ENCODE measurements around the gene TMEM260. TPM values are rescaled to one million over a fixed set of nuclear protein-coding genes. Genes with fewer than 3 reads are reported as not detected.

TMEM260 gene
- total and polyA plus RNA-seq, 2 donors (not counting 3 experiments of a cell fraction or from before 2014, with no cell fraction given), result 9.1 to 16.2 TPM

DNA sequence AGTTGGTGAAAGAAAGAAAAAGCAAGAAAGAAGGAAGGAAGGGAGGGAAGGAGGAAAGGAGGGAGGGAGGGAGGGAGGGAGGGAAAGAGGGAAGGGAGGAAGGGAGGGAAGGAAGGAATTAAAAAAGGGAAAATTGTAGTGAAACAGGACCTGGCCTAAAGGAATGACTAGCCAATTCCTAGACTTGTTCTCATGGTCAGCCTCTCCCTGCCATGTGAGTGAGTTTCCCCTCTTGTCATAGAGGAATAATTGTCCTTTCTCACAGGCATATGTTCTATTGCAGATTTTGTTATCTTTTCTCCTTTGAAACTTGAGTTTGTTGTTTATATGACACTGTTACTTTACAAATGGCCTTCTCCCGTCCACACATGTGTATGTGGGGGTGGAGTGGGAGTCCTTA is 81.9 kb downstream of the TMEM260 start:
- H3K4me2 ChIP-seq (ENCODE audit: insufficient read depth, low read length), result no peak overlapping the region
- H3K9ac ChIP-seq (replicated peaks; ENCODE audit: extremely low read depth, insufficient read depth, low read length), result no peak overlapping the region
- no peaks in the 10 kb centered on the region for H3K9me1 ChIP-seq (replicated peaks; ENCODE audit: control insufficient read depth, extremely low read depth, insufficient read depth, low read length)
- H3K79me2 ChIP-seq (ENCODE audit: control insufficient read depth, insufficient read depth, low read length), result no peaks in the 10 kb centered on the region
- DNase-seq (ENCODE audit: low read depth, low spot score) (no peak), FAIRE-seq (no peak)
- no peak overlapping the region for H2AFZ ChIP-seq (ENCODE audit: low read depth, low read length)
- no TSS peak for BruUV-seq (replicated peaks)
- no peak overlapping the region for H3K27ac ChIP-seq (ENCODE audit: insufficient read depth, low read depth, low read length)
- H3K4me1 ChIP-seq (ENCODE audit: control insufficient read depth, extremely low read depth, insufficient read depth, low read length), result no peaks in the 10 kb centered on the region
- H3K27me3 ChIP-seq (ENCODE audit: control insufficient read depth in 2 of 2, insufficient read depth in 2 of 2, low read length in 2 of 2), result no peaks in the 10 kb centered on the region
- TF ChIP-seq GATA2 (IDR thresholded peaks at IDR 0.05; ENCODE audit: insufficient read depth, insufficient read length, low read depth, low read length) (no peak), POLR2A (IDR thresholded peaks at IDR 0.05; ENCODE audit: low read depth, low read length) (no peak), EZH2 (IDR thresholded peaks at IDR 0.05; ENCODE audit: borderline replicate concordance, low read depth, low read length, severe bottlenecking) (no peak), FOS (IDR thresholded peaks at IDR 0.05; ENCODE audit: borderline replicate concordance, insufficient read depth, low read length) (no peak), MYC (IDR thresholded peaks at IDR 0.05; ENCODE audit: low read depth, low read length) (no peak), POLR2AphosphoS5 (IDR thresholded peaks at IDR 0.05; ENCODE audit: insufficient read depth, low read depth, low read length) (no peak), JUN (IDR thresholded peaks at IDR 0.05; ENCODE audit: borderline replicate concordance, insufficient read depth, insufficient read length, low read depth) (no peak)
- TF ChIP-seq, protein P1, sequence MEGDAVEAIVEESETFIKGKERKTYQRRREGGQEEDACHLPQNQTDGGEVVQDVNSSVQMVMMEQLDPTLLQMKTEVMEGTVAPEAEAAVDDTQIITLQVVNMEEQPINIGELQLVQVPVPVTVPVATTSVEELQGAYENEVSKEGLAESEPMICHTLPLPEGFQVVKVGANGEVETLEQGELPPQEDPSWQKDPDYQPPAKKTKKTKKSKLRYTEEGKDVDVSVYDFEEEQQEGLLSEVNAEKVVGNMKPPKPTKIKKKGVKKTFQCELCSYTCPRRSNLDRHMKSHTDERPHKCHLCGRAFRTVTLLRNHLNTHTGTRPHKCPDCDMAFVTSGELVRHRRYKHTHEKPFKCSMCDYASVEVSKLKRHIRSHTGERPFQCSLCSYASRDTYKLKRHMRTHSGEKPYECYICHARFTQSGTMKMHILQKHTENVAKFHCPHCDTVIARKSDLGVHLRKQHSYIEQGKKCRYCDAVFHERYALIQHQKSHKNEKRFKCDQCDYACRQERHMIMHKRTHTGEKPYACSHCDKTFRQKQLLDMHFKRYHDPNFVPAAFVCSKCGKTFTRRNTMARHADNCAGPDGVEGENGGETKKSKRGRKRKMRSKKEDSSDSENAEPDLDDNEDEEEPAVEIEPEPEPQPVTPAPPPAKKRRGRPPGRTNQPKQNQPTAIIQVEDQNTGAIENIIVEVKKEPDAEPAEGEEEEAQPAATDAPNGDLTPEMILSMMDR (IDR thresholded peaks at IDR 0.05; ENCODE audit: extremely low read depth in 1 of 2, insufficient read depth in 1 of 2, low read depth in 1 of 2, low read length in 2 of 2), result no peak
- TF ChIP-seq, protein P2, sequence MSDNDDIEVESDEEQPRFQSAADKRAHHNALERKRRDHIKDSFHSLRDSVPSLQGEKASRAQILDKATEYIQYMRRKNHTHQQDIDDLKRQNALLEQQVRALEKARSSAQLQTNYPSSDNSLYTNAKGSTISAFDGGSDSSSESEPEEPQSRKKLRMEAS (IDR thresholded peaks at IDR 0.05; ENCODE audit: insufficient read depth, insufficient read length), result no peak
- dilution Hi-C loops (cut with MboI; ENCODE audit: extremely low pct_ligation_motif_present, low sequenced_read_pairs), result no loop called here
- H4K20me1 ChIP-seq (replicated peaks; ENCODE audit: control insufficient read depth, extremely low read depth, insufficient read depth, low read length), result no peaks in the 10 kb centered on the region
- H3K9me3 ChIP-seq (replicated peaks; ENCODE audit: control insufficient read depth, insufficient read depth, low read length), result no peaks in the 10 kb centered on the region
- H3K36me3 ChIP-seq (ENCODE audit: control insufficient read depth in 2 of 2, extremely low read depth in 1 of 2, insufficient read depth in 2 of 2, low read length in 2 of 2), result no peaks in the 10 kb centered on the region
- intact Hi-C loops (cut with micrococcal nuclease), result loop anchor here (10.0 kb wide), 1 partner anchor 213 kb away; no protein-coding TSS in a partner anchor
- POLR2A ChIA-PET, result no interaction called here
- no peak overlapping the region for H3K4me3 ChIP-seq (replicated peaks in 1 of 3; ENCODE audit: insufficient read depth in 1 of 3, low read depth in 1 of 3, low read length in 3 of 3)
- CTCF ChIA-PET, result interaction anchor here (1.1 to 3.1 kb wide), 3 partner anchors 8 to 718 kb away, joined by 3 to 8 read pairs (median 3); no protein-coding TSS in a partner anchor
